ENCODE measurements around the gene RGS1.

RGS1 gene

DNA sequence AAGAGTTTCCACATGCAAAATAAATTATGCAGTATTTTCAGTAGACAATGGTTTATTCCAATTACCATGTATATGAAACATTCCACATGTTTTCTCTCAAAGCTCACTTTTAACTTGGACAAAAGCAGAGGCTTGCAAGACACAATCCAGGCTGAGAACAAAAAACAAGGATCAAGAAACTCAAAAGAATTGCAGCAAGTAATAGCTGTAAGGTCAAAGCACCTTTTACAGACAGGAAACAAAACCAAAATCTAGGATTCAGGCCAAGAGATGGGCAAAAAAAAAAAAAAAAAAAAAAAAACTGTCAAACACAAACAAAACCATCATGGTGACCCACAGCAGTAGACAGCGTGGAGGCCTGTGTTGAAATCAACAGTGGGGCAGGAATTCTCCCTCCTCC is 9.3 kb downstream of the RGS1 start:
- no peak for DNase-seq

GRCh38 chr1:192587386-192588266 is 12.1 kb downstream of the RGS1 start:
- DNase-seq = no peak

- DNase-seq = no peak
These were observed 13.0 kb downstream of the RGS1 start for GRCh38 chr1:192588546-192588945.

GRCh38 chr1:192589813-192590212 is 14.2 kb downstream of the RGS1 start:
- DNase-seq = no peak

DNA sequence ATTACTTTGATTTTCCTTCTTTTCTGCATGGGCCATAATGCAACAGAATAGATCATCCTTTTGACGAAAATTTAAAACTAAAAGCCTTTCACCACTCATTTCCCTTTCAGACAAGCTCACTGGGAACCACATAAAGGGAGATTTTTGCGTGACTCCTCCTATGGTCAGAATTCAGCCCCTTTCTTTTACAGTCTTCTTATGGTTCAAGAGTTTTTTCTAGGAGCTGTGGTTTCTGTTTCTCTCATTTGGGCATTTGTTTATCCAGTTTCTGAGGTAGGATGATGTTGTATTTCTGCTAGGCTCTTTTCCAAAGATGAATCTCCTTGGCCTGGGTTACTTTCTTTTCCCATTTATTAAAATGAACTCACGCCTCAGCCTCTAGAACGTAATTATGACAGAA is 16.9 kb downstream of the RGS1 start:
- no peak for DNase-seq

- DNase-seq = no peak
These were observed 17.6 kb downstream of the RGS1 start for GRCh38 chr1:192592981-192593708.

DNA sequence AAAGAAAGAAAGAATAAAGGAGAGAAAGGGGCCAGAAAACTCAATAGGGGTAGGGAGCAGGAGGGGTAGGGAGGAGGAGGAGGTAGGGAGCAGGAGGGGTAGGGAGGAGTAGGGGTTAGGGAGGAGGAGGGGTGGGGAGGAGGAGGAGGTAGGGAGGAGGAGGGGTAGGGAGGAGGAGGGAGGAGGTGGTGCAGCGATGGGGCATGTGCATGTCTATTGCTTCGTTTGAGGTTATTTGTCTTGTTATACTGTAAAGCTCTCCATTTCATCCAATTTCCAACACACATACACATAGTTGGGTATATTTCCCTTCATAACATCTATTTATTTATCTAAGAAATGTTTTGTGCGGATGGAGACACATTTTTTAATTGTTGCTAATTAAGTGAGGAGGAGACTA is 19.7 kb downstream of the RGS1 start:
- no peak for DNase-seq

- DNase-seq = no peak
These were observed 23.0 kb downstream of the RGS1 start for GRCh38 chr1:192598589-192598988.

GRCh38 chr1:192600275-192600674 is 24.7 kb downstream of the RGS1 start:
- DNase-seq = no peak

GRCh38 chr1:192601143-192601542 is 25.6 kb downstream of the RGS1 start:
- no peak for DNase-seq

DNA sequence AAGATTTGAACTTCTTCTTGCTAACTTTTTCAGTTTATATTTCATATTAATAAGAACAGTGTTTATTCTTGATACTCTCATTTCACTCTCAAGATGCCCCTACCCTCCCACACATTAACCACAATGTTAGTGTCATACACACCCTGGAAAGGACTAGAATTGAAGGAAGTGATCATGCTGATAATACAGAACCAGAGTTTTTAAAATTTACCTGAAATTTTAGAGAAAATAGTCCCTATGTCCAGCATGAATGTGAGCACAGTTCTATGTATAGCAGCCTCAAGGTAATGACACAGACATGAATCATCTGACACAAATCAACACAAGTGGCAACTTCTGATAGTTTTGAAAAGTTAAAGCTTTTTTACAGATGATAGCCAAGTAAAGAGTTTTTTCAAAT is 26.0 kb downstream of the RGS1 start:
- no peak for DNase-seq

DNA sequence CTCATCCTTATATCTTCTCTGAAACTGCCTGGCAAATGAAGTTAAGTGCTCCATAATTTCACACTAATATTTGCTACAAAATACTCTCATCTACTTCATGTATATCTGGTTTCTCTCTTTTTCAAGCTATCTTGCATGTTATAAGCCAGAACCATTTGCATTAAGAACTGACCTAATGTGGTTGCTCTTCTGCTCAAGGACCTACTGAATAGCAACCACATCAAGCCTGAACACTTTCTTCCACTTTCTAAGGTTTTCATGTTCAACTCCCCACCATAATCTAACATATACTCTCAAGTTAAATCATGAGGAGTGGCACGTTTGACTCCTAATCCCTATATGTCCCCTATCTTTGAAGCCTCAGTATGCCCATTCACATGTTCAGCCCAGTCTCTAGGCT is 27.2 kb downstream of the RGS1 start:
- DNase-seq = no peak

- DNase-seq = no peak
These were observed 27.7 kb downstream of the RGS1 start for GRCh38 chr1:192603218-192603787.

DNA sequence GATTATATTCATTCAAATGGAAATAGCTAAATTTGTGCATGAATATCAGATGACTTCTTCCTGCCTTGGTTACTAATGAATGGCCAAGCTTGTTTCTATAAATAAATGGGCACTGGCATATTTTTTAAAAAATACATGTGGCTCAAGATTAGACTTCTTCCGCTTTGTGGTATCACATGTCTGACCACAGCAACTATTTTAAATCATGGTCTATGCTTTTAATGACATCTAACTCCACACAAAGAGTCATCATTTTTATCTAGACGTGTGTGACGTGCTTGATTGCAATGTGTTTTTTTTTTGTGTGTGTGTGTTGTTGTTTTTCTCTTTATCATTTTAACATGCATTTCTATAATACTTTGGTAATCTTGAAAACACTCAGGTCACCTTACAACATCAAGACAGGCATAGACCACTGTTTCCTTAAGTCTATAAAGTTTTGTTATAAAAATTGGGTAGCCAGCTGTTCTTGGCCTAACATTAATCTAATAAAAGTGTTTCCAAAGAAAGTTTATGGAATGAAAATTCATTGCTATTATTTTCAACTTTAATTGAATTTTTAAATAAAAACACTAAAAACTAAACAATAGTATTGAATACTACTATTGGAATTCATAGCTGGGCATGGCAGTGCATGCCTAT is 29.5 kb downstream of the RGS1 start:
- no peak for DNase-seq

DNA sequence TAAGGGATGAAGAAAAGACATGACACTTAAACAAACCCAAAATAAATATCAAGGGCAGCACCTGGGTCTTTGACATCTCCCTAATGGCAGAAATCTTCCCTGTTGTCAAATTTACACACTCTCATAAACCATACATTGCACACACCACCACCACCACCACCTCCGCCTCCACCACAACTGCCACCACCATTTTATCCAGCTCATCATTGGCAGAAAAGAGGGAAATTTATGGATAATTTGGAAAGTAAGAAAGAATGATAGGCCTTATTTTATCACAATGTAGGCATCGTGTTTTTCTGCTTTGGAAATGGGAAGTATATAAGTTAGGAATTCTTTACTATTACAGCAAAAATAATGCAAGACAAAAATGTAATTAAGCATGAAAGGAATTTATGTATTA is 33.1 kb downstream of the RGS1 start:
- no peak for DNase-seq

DNA sequence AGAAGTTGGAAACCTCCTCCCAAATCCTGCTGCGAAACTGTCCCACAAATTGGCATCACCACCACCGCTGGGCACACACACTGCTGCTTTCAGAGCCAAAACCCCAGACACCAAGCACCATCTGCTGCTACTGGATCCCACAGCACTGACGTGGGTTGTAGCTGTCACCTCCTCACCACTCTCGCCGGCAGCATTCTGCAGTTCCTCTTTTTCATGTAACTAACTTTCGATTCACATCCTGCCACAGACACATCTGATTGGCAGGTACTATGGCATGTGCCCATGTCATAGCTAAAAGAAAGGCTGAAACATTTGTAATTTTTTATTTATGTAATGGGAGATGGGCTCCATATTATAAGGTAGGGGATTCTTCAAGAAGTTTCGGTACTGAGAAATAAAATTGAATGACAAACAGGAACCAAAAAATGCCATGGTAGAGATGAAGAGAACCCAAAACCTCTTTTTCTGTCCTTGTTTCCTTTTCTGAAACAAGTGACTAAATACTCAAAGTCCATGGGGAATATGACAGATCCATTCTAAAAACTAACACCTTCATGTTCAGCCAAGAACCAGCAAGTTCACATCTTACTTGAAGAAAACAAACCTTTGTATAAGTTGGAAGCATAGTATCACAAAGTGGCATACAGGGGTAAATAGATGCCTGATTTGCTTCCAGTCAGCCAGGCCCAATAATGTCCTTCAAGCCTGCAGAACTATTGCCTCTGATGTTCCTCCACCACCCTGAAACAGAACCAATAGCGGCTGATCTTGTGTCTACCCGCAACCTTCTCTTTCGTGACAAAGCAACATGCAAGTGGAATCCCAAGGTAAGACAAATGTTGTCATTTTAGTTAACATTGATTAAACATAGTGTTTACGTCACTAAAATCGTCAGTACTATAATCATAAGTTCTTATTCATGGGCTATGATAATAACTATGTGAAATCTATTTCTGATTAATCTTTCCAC is 33.8 kb downstream of the RGS1 start:
- DNase-seq = peak; percentile 48

DNA sequence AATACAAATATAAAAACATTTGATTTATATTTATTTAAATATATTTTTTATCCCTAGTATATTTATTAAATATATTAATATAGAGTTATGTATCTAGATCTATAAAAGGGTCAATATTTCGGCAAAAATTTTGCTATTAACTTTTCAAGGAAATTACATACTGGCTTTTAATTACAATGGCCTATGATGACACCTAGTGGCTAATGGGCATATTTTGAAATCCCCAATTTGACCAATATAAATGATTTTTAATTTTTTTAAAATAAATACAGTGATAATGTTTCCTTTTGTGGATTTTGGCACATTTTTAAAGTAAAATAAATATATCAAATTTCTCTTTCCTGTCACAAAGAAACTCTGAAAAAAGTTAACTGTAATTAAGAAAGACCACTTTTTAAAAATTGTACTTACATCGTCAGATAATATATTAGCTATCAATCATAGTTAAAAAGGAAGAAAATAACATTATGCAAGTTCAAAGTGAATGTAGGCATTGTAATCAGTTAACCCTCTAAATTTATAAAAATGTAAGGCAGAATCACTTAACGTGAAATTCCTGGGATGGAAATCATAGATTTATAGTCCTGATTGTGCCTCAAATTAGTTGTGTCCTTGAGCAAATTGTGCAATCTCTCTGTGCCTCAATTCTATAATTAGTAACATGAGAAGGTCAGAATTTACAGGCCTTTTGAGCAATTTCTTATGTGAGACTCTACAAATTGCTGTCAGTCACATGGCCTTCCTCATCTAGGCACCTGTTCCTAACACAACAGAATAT is 34.7 kb downstream of the RGS1 start:
- DNase-seq = no peak

GRCh38 chr1:192615055-192615454 is 39.5 kb downstream of the RGS1 start:
- no peak for DNase-seq

DNA sequence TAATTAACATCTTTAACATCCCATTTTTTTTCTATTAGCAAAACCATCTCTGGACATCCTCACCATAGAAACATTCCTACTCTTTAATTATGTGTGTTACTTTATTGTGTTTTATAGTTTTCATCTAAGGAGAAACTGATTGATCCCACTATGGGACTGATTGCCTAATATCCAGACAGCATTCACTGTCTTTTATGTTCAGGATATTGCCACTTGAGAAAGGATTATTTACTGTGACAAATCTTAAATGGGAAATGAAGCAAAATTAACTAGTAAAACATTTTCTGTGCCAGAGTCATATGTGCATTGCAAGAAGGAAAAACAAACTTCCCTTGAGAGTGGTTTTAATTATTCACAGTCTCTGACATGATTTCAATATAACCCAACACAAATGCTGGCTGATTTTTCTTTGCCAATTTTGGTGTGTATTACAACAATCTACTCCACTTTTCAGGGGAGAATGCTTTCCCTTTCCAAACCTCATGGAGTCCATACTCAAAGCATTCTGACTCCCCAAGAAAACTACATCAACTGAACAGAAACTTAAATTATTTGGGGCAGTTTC is 44.6 kb downstream of the RGS1 start:
- no peak for DNase-seq

DNA sequence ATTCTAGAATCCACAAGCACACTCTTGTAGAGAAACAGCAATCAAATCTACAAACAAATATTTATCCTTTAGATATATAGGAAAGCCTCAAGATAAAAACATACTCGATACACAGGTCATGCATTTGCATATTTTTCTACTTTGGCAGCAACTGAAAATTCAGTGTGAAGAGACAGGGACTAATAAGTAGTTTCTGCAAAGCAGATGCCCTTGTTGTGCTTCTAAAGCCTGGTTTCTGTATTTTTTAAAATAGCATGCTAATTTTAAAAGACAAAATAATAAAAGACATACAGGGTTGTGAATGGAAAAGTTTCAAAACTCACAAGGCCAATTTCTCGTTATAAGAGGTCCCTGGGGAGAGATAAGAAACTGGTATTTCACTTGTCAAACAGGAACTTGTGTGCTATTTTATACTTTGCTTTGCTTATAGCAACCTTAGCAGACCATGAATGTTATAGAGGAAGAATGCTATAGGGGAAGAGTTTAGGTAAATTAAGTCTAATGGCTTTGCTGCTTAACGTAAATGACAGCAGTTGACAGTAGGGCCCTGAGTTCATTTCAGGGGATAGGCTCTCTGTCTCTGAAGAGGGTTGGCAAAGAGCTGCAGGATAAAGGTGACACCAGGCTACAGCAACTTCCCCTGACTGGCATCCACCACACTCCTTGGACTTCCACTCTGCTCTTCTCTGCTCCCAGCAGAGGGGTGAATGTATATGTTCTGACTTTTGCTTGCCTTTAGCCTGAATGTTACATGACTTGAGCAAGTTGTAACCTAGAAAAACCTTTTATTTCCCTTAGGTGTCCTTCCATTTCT is 51.0 kb downstream of the RGS1 start:
- DNase-seq = no peak

Data from activated CD4-positive, CD25-positive, alpha-beta regulatory T cell treated with anti-CD3 and anti-CD28 coated beads, Interleukin-2, amount 50 U/mL, for 72 hours (primary cell).